Endothelial cell of umbilical vein (primary cell): ENCODE measurements around the gene CPNE2. TPM values are rescaled to one million over a fixed set of nuclear protein-coding genes. Genes with fewer than 3 reads are reported as not detected.

Source experiments
- BruUV-seq: library from RNA; stranded (reverse); fragments of 400-500 nt; replicated peaks from 2 replicates; lab custom pipeline; 2021; lab: Mats Ljungman, UMichigan
- CTCF ChIA-PET: fragments of 300-600, 350-600 bp; sonication (Branson Sonifier 250); formaldehyde crosslinking; loops from one replicate; lab custom pipeline; 2021; ENCODE audit warnings: antibody characterized with exemption, inconsistent platforms; lab: Charles Lee
- POLR2A ChIA-PET: fragments of 300-600, 350-600 bp; sonication (Branson Sonifier 250); formaldehyde crosslinking; loops from one replicate; lab custom pipeline; 2021; ENCODE audit warnings: antibody characterized with exemption, inconsistent platforms; lab: Charles Lee
- DNase-seq: peaks from one replicate; pipeline ENCODE4 v3.0.0-alpha.2; 2011; ENCODE audit warnings: low read depth, low spot score
- FAIRE-seq: peaks from 2 replicates; lab custom pipeline; 2011; peaks lifted over from hg19 to GRCh38; lab: Jason Lieb, UNC
- H2AFZ ChIP-seq: 2 replicates; pipeline ENCODE4 v1.6.0; 2012; ENCODE audit warnings: low read depth, low read length, control low read depth, inconsistent platforms
- H3K27ac ChIP-seq: 2 replicates; pipeline ENCODE4 v1.5.1; 2011; ENCODE audit warnings: low read depth, mild to moderate bottlenecking, control low read depth, low read length, moderate library complexity; ENCODE audit not compliant: insufficient read depth
- H3K27me3 ChIP-seq, 2 experiments: 2 replicates each; pipeline versions ENCODE4 v1.6.0 to v1.6.1; 2011; ENCODE audit warnings: low read length in 2 of 2, mixed read lengths in 1 of 2; ENCODE audit not compliant: control insufficient read depth in 2 of 2, insufficient read depth in 2 of 2
- H3K36me3 ChIP-seq, 2 experiments: 2 replicates in 1 of 2; 3 replicates in 1 of 2; pipeline ENCODE4 v1.5.1; 2011; ENCODE audit warnings: low read length in 2 of 2, mild to moderate bottlenecking in 1 of 2, moderate library complexity in 1 of 2; ENCODE audit not compliant: control insufficient read depth in 2 of 2, insufficient read depth in 2 of 2; ENCODE audit errors: extremely low read depth in 1 of 2
- H3K4me1 ChIP-seq: 3 replicates; pipeline ENCODE4 v1.5.1; 2011; ENCODE audit warnings: mild to moderate bottlenecking, low read length; ENCODE audit not compliant: control insufficient read depth, insufficient read depth; ENCODE audit errors: extremely low read depth
- H3K4me2 ChIP-seq: 2 replicates; pipeline ENCODE4 v1.6.1; 2011; ENCODE audit warnings: low read length, control low read depth, mixed read lengths; ENCODE audit not compliant: insufficient read depth
- H3K4me3 ChIP-seq, 3 experiments: fragments of 200-600 bp in 1 of 3; sonication (generic), shearing (Covaris generic) in 1 of 3; replicated peaks in 1 of 3; 2 replicates each; pipeline ENCODE4 v1.5.1; 2011 to 2016; ENCODE audit warnings: control low read depth in 3 of 3, low read length in 3 of 3, mild to moderate bottlenecking in 2 of 3, inconsistent platforms in 1 of 3, low read depth in 1 of 3, moderate library complexity in 1 of 3; ENCODE audit not compliant: insufficient read depth in 1 of 3
- H3K79me2 ChIP-seq: 2 replicates; pipeline ENCODE4 v1.6.0; 2012; ENCODE audit warnings: low read length, inconsistent platforms; ENCODE audit not compliant: control insufficient read depth, insufficient read depth
- H3K9ac ChIP-seq: replicated peaks from 2 replicates; pipeline ENCODE3; 2011; ENCODE audit warnings: low read length, control low read depth; ENCODE audit not compliant: insufficient read depth; ENCODE audit errors: extremely low read depth
- H3K9me1 ChIP-seq: replicated peaks from 3 replicates; pipeline ENCODE4 v1.6.0; 2011; ENCODE audit warnings: mild to moderate bottlenecking, low read length; ENCODE audit not compliant: control insufficient read depth, insufficient read depth; ENCODE audit errors: extremely low read depth
- H3K9me3 ChIP-seq: replicated peaks from 2 replicates; pipeline ENCODE4 v1.5.1; 2012; ENCODE audit warnings: low read length, inconsistent platforms; ENCODE audit not compliant: control insufficient read depth, insufficient read depth
- H4K20me1 ChIP-seq: replicated peaks from 2 replicates; pipeline ENCODE3; 2011; ENCODE audit warnings: mild to moderate bottlenecking, low read length; ENCODE audit not compliant: control insufficient read depth, insufficient read depth; ENCODE audit errors: extremely low read depth
- EZH2 ChIP-seq: IDR thresholded peaks from 2 replicates; pipeline ENCODE4 v1.6.1; 2012; ENCODE audit warnings: borderline replicate concordance, low read depth, mild to moderate bottlenecking, moderate library complexity, low read length, inconsistent platforms; ENCODE audit not compliant: severe bottlenecking
- FOS ChIP-seq: IDR thresholded peaks from 2 replicates; pipeline ENCODE4 v1.6.1; 2011; ENCODE audit warnings: mild to moderate bottlenecking, low read length, moderate library complexity, borderline replicate concordance; ENCODE audit not compliant: insufficient read depth
- GATA2 ChIP-seq: IDR thresholded peaks from 2 replicates; pipeline ENCODE4 v1.7.0; 2011; ENCODE audit warnings: low read depth, mild to moderate bottlenecking, moderate library complexity, mixed read lengths, low read length; ENCODE audit not compliant: insufficient read length, insufficient read depth
- JUN ChIP-seq: IDR thresholded peaks from 2 replicates; pipeline ENCODE4 v1.6.1; 2011; ENCODE audit warnings: borderline replicate concordance, low read depth; ENCODE audit not compliant: insufficient read length, insufficient read depth
- MYC ChIP-seq: IDR thresholded peaks from one replicate; pipeline ENCODE4 v1.6.1; 2011; ENCODE audit warnings: mild to moderate bottlenecking, low read depth, low read length
- POLR2A ChIP-seq: IDR thresholded peaks from 2 replicates; pipeline ENCODE4 v1.6.1; 2012; ENCODE audit warnings: low read depth, mild to moderate bottlenecking, control low read depth, low read length
- POLR2AphosphoS5 ChIP-seq: IDR thresholded peaks from 2 replicates; pipeline ENCODE4 v1.6.1; 2012; ENCODE audit warnings: low read depth, mild to moderate bottlenecking, control low read depth, low read length, moderate library complexity; ENCODE audit not compliant: insufficient read depth
- dilution Hi-C: fragments of 300-500 bp; cut with MboI; formaldehyde crosslinking; loops from one replicate; pipeline ENCODE4 v1.15.0; 2019; ENCODE audit warnings: low sequenced_read_pairs; ENCODE audit not compliant: extremely low pct_ligation_motif_present
- intact Hi-C: fragments of 100-400 bp; cut with micrococcal nuclease; formaldehyde crosslinking; loops from one replicate; pipeline ENCODE4 v1.10.0; 2022
- polyA plus RNA-seq, 4 experiments: library from polyadenylated mRNA; depleted of rRNA in 3 of 4; stranded (reverse) in 3 of 4; unstranded in 1 of 4; fragments of >200 nt; gene quantifications; 2 replicates each; pipeline versions ENCODE4 v1.2.1 to v1.2.3, GENCODE V29; 2011 to 2012; ENCODE audit warnings: missing spikeins in 1 of 4
- total RNA-seq: library from RNA; stranded (reverse); gene quantifications from 2 replicates; pipeline ENCODE4 v1.2.3, GENCODE V29; 2021
- TF ChIP-seq, protein P1 (sequence below), 2 donors: IDR thresholded peaks; 1 replicate in 1 of 2; 2 replicates in 1 of 2; pipeline ENCODE4 v1.5.1; 2011; ENCODE audit warnings: low read length in 2 of 2, mild to moderate bottlenecking in 2 of 2, moderate library complexity in 2 of 2, control low read depth in 1 of 2, inconsistent platforms in 1 of 2, low read depth in 1 of 2; ENCODE audit not compliant: insufficient read depth in 1 of 2; ENCODE audit errors: extremely low read depth in 1 of 2
- TF ChIP-seq, protein P2 (sequence below): IDR thresholded peaks from 2 replicates; pipeline ENCODE4 v1.6.1; 2011; ENCODE audit not compliant: insufficient read depth, insufficient read length

CPNE2 gene
- total and polyA plus RNA-seq, 2 donors (not counting 3 experiments of a cell fraction or from before 2014, with no cell fraction given): 91.9 to 187 TPM

DNA sequence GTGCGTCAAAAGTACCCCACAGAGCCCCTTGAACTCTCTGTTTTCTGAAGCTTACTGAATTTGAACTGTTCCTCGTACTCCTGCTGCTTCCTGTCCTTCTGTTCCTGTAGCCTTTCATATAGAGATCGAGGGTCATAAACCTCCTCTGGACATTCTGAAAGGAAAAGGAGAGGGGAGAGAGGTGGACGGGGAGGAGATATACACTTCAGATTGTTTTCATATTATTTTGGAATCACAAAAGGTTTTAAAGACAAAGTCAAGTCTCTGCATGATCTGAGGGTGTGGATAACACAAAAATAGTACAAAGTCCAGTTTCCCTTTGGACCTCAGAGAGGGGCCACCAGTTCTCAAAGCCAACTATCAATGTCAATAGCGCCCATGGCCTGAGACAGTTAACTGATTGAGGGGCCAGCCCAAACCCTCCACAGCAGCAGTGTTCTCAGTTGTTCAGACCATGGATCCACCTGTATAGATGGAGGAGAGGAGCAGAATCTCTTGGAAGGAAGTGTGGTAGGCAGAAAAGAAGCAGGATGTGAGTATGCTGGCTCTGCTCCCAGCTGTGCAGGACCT, 80.4 kb downstream of the CPNE2 start:
- no peaks in the 10 kb centered on the region for H3K9me3 ChIP-seq
- H3K9me1 ChIP-seq: no peaks in the 10 kb centered on the region
- peaks cover 2% of the 10 kb centered on the region for H4K20me1 ChIP-seq
- H3K36me3 ChIP-seq: peaks cover 4 to 11% of the 10 kb centered on the region in 2 experiments
- ChIA-PET CTCF (interaction anchor here (1.0 to 1.2 kb wide), 2 partner anchors 81 to 88 kb away, joined by 3 to 4 read pairs; partner anchors contain the start of gene CPNE2), POLR2A (no interaction called here)
- no peak overlapping the region for H3K27ac ChIP-seq
- no peak overlapping the region for H3K9ac ChIP-seq
- BruUV-seq: no TSS peak
- H3K79me2 ChIP-seq: no peaks in the 10 kb centered on the region
- no peaks in the 10 kb centered on the region for H3K27me3 ChIP-seq
- intact Hi-C loops (no loop called here), dilution Hi-C loops (no loop called here)
- H3K4me2 ChIP-seq: no peak overlapping the region
- TF ChIP-seq EZH2 (no peak), JUN (no peak), MYC (no peak), GATA2 (no peak), POLR2A (no peak), POLR2AphosphoS5 (no peak), FOS (no peak)
- TF ChIP-seq, protein P1, sequence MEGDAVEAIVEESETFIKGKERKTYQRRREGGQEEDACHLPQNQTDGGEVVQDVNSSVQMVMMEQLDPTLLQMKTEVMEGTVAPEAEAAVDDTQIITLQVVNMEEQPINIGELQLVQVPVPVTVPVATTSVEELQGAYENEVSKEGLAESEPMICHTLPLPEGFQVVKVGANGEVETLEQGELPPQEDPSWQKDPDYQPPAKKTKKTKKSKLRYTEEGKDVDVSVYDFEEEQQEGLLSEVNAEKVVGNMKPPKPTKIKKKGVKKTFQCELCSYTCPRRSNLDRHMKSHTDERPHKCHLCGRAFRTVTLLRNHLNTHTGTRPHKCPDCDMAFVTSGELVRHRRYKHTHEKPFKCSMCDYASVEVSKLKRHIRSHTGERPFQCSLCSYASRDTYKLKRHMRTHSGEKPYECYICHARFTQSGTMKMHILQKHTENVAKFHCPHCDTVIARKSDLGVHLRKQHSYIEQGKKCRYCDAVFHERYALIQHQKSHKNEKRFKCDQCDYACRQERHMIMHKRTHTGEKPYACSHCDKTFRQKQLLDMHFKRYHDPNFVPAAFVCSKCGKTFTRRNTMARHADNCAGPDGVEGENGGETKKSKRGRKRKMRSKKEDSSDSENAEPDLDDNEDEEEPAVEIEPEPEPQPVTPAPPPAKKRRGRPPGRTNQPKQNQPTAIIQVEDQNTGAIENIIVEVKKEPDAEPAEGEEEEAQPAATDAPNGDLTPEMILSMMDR (IDR thresholded peaks at IDR 0.05; ENCODE audit: extremely low read depth in 1 of 2, insufficient read depth in 1 of 2, low read depth in 1 of 2, low read length in 2 of 2): no peak
- TF ChIP-seq, protein P2, sequence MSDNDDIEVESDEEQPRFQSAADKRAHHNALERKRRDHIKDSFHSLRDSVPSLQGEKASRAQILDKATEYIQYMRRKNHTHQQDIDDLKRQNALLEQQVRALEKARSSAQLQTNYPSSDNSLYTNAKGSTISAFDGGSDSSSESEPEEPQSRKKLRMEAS: no peak
- FAIRE-seq: no peak
- H3K4me3 ChIP-seq: no peak overlapping the region
- no peak for DNase-seq
- no peaks in the 10 kb centered on the region for H3K4me1 ChIP-seq
- no peak overlapping the region for H2AFZ ChIP-seq
